HepG2 (cell line): Measurements from ENCODE around the gene RAP1GAP2.
A peak's percentile ranks its signal among the peaks of the same experiment; 100 is the strongest.

ENCODE experiments used
- CEBPB ChIP-seq: IDR thresholded peaks from 2 replicates; pipeline ENCODE4 v1.6.1; 2011; ENCODE audit warnings: low read depth, low read length, improper control_type of control experiment, borderline replicate concordance
- MAFF ChIP-seq: IDR thresholded peaks from 2 replicates; pipeline ENCODE4 v1.6.1; 2011; ENCODE audit warnings: low read depth, low read length, improper control_type of control experiment
- MAFG ChIP-seq: sonication (generic); formaldehyde crosslinking; IDR thresholded peaks from 2 replicates; pipeline ENCODE4 v1.5.1; 2020; ENCODE audit warnings: mild to moderate bottlenecking, missing genetic modification reagents
- POLR2A ChIP-seq, 2 experiments: IDR thresholded peaks; 2 replicates each; pipeline ENCODE4 v1.6.1; 2011; ENCODE audit warnings: low read depth in 2 of 2, low read length in 2 of 2, mild to moderate bottlenecking in 1 of 2, moderate library complexity in 1 of 2; ENCODE audit not compliant: insufficient read depth in 1 of 2
- ZBTB42 ChIP-seq: sonication (generic); formaldehyde crosslinking; IDR thresholded peaks from 2 replicates; pipeline ENCODE4 v1.5.0; 2020; ENCODE audit warnings: mild to moderate bottlenecking, missing genetic modification reagents
- ZKSCAN1 ChIP-seq: fragments of 150-350 bp; IDR thresholded peaks from 2 replicates; pipeline ENCODE4 v1.6.1; 2014; ENCODE audit warnings: low read length
- ZNF274 ChIP-seq: sonication (generic); formaldehyde crosslinking; IDR thresholded peaks from 2 replicates; pipeline ENCODE4 v1.5.1; 2020; ENCODE audit warnings: mild to moderate bottlenecking, missing genetic modification reagents
- ZNF432 ChIP-seq: sonication (generic); formaldehyde crosslinking; IDR thresholded peaks from 2 replicates; pipeline ENCODE4 v1.5.0; 2020; ENCODE audit warnings: missing genetic modification reagents, mild to moderate bottlenecking, borderline replicate concordance
- ZNF484 ChIP-seq: sonication (generic); formaldehyde crosslinking; IDR thresholded peaks from 2 replicates; pipeline ENCODE4 v1.5.1; 2020; ENCODE audit warnings: mild to moderate bottlenecking, low read depth, missing genetic modification reagents, borderline replicate concordance

GRCh38 chr17:3048727-3049471 lies 252.7 kb downstream of the RAP1GAP2 start:
- TF ChIP-seq ZNF484, result no peak
- TF ChIP-seq ZNF432 (CRISPR knock-in tag), result no peak
- TF ChIP-seq POLR2A (IDR thresholded peaks at IDR 0.05; ENCODE audit: insufficient read depth in 1 of 2, low read depth in 2 of 2, low read length in 2 of 2), result peak in 1 of 2 experiments; percentile 57; a peak in 1 of 4 replicates
- TF ChIP-seq MAFF, result no peak
- TF ChIP-seq MAFG (CRISPR knock-in tag), result no peak
- no peak for TF ChIP-seq ZKSCAN1
- no peak for TF ChIP-seq ZBTB42 (CRISPR knock-in tag)
- TF ChIP-seq CEBPB, result no peak
- TF ChIP-seq ZNF274 (CRISPR knock-in tag), result no peak; the same call in 1 of the 2 replicates
